Renal cortical epithelial cell (primary cell): ENCODE measurements around the gene MRPL40. TPM values are rescaled to one million over a fixed set of nuclear protein-coding genes. Genes with fewer than 3 reads are reported as not detected.
"Not testable (repeated sequence)": the region's sequence is repeated elsewhere in the genome, so short reads cannot be mapped to it uniquely, and the experiment has no call there.

Source experiments
- DNase-seq: peaks from one replicate; pipeline ENCODE4 v3.0.0-alpha.2; 2011; ENCODE audit warnings: low read depth
- total RNA-seq: library from RNA; depleted of rRNA; stranded (reverse); fragments of >200 nt; gene quantifications from 2 replicates; pipeline ENCODE4 v1.2.3, GENCODE V29; 2014

Gene MRPL40
- total RNA-seq, 1 donor from 2014 or later: 29.5 TPM

DNA sequence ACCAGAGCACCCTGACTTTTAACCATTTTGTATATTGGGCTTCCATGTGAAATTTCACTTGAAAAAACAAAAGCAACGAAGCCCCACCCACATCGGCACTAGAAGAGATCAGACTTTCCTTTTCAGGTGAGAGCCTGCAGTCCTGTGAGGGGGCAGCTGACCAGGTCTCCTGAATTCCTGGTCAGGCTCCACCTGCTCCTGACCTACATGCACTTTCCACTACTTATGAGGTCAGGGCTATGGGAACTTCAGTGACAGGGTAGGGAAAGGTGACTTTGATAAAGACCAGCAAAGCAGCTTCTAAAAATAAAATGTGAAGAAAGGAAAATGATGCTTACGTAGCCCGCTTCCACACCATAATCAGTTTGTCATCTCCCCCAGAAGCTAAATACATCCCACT is 25.5 kb upstream of the MRPL40 start:
- no peak for DNase-seq

DNA sequence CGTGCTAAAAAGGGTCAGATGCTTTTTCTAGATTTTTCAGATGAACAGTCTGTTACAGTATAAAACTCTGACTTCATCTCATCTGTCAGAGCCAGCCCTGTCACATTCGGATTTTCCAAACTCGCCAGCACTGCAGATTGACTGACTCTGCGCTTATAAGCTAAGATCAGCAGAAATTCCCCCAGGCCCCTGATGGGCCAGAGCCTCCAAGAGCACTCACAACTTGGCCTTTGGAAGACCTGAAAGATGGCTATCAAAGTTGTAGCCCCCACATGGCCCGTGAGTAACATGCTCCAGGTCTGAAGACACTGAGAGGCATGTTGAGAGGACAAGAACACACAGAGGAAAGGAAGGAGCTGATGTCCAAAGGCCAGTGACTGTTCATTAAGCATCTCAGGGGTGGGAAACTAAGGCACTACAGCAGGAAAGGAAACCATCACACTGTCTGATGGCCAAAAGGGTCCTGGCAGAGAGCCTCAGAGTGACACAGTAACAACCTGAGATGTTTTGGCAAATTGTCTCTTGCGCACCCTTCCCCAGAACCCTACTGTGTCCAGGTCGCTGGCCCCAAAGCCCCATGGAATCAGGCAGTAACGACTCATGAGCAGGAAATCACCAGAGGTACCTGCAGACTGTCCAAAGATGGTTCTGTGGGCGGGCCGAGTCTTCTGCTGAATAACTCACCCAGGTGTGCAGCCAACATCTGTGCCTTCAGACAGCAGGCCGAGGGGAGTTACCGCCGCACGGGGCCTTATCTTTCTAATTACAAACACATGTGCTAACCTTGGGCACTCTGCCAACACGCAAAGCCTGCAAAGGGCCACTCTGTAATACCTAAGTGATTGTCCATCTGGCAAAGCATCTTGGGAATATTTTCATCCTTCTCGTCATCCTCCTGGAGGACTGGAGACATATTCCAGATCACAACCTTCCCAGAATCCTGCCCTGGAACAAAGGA is 24.4 kb upstream of the MRPL40 start:
- no peak for DNase-seq

DNA sequence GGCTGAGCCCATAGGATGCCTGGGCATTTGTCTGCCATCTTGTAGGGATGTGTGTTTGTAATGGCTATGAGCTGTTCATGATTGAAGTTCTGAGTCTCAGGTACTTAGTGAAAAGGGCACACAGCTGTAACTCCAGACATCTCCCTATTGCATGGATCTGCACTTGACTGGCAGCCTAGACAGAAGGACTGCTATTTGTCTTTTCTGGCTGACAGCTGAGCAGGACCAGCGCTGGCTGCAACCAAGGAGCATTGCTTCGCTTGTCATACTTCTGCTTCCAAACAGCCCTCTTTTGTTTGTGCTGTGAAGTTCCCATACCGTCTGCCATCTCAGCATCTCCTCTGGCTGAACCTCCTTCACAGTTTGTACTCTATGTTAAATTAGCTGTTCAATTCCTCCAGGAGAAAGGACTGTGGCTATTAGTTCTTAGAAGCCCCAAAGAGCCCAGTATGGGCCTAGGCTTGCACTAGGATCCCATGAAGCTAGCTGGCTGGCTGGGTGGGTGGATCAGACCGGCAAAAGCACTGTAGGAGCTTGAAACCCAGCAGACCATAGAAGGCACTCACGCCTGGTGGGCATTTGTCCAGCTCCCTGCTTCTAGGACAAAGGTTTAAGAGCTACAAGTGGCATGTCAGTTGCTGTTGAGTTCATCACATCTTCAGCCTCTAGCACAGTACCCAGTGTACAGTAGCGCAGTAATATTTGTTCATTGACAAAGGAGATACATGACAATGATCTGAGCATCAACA is 21.2 kb upstream of the MRPL40 start:
- DNase-seq: peak; percentile 30

DNA sequence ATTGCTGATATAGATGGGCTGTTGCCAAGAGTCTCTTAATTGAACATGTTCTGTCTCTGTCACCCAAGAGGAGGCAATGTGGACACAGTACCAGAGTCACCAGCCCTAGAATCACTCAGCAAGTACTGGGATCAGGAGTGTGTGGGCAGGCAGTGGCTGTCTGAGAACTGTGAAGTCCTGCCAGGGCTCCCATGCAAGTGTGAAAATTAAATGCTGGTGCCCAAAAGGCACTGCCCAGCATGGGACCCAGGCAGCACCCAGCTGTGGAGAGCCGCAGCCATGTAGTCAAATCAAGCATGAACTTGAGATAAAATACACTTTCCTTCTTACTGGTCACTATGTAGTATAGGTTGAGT is 20.7 kb upstream of the MRPL40 start:
- no peak for DNase-seq

DNA sequence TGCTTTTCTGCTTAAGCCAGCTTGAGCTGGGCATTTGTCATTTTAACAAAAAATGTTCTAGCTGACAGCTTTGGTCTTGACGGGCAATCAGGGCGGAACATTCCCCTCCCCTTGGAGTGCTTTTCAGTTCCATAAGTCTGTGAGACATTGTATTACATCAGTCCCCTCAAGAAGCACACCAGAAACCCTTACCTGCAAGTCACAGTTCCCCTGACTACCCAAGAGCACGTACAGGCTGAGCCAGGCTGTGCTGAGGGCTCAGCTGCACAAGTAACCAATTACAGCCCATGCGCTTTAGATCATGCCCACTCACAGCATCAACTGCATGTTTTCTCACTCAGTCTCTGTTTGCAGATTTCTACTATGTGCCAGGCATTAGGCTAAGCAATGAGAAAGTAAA is 19.9 kb upstream of the MRPL40 start:
- DNase-seq: no peak

DNA sequence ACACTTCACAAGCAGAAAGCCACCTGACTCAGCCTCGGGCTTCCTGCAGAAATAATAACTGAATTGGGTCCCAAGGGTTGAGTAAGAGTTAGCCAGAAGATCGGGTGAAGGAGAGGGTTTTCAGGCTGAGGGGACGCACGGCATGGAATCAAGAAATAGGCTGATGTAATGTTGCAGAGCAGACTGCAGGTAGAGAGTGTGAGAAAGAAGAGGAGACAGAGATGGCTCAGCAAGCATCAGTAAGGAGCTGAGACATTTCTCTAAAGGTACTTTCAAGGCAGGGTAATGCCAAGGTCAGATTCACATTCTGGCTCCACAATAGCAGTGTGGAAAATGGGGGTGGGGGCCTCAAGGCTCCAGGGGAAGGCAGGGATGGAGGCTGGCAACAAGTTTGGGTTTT is 19.4 kb upstream of the MRPL40 start:
- DNase-seq: no peak

DNA sequence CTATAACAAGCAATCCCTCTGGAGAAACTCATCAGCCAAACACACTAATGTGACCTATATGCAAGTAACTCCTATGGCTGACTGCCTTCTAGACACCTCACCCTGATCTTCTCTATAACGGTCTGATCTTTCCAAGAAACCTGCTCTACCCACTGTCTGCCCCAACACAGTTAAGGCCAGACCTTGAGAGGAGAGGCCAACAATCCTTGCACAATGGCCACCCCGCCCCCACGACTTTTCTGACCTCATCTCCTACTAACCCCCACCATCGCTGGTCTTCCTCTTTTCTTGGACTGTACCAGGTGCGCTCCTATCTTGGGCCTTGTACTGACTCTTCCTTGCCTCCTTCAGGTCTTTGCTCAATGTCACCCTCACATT is 13.3 kb upstream of the MRPL40 start:
- DNase-seq: no peak

DNA sequence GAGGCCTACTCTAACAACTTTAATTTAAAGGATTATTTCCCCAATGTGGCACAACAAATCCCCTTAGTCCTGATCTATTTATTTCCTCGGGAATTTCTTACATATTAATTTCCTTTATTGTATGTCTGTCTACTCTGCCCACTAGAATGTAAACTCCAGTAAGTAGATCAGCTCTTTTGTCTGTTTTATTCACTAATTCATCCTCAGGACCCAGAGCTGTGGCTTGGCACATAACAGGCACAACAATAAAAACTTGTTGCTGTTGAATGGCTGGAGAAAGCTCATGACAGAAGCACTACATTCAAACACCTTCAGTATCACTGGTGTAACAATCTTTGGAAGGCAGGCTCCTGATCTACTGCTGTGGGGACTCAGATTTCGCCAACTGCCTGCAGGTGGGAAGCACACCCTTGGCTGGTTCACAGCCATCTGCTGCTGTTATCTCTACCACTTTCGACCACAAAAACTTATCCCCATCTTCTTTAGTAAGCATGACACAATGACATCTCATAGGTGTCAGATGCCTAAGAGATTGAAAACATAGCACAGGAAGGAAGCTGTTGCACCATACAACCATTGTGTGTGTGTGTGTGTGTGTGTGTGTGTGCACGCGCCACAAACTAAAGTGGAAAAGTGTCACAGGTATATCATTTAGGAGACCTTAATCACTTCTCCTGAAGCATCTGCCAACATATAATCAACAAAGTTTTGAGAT is 12.7 kb upstream of the MRPL40 start:
- DNase-seq: no peak

DNA sequence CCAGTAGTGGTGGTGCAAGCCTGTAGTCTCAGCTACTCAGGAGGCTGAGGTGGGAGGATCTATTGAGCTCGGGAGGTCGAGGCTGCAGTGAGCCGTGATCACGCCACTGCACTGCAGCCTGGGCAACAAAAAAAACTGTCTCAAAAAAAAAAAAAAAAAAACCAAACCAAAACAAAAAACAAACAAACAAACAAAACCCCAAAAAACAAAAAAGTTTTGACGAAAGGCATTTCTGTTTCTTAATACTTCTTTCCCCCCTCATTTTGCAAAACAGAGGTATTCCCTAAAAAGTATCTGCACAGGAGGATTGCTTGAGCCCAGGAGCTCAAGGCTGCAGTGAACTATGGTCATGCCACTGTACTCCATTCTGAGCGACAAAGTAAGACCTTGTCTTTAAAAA is 12.0 kb upstream of the MRPL40 start:
- no peak for DNase-seq

DNA sequence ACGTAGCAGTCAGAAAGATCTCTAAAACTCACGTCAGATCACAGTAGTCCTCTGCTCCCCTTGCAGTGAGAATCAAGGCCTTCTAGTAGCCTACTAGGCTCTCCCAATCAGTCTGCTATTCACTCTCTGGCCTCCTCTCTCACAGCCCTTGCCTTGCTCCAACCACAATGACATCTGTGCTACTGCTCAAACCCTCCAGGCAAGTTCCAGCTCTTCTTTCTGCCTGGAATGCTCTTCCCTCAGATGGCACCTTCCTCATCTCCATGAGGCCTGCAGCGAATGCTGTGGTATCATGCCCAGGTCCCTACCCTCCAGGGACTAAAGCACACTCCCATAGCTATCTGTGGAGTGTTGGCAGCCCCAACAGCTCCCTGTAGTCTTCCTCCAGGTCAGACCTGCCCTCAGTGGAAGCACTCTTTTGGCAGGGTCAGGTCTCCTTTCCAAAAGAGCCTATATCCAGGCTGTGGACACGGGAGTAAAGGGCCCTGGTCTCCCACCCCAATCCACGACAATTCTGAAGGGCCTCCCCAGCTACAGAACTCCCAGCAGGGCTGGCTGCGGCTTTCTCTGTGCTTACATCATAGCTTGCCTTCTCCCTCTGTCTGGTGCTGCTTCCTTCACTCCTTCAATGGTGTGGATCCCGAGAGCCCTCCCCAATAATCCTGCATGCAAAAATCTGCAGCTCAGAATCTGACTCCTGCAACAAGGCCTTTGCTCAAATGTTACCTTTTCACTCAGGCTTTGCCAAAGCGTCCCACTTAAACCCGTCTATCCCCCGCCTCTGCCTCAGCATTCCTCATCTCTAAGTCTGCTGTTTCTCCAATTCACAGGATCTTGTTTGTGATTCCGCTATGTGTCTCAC is 9.7 kb upstream of the MRPL40 start:
- no peak for DNase-seq

DNA sequence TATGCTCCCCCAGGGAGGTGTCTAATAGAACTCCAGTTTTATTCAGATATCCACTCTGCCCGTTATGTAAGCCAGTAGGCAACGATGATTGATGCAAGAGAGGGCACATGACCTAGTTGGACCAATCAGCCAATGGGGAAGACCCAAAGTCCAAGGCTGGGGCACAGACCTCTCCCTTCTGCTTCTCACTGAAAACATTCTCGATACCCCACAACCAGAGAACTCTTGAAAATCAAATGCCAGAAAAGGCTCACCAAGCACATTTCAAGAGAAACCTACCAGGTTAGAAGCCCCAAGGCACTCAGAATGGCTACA is 8.2 kb upstream of the MRPL40 start:
- no peak for DNase-seq

DNA sequence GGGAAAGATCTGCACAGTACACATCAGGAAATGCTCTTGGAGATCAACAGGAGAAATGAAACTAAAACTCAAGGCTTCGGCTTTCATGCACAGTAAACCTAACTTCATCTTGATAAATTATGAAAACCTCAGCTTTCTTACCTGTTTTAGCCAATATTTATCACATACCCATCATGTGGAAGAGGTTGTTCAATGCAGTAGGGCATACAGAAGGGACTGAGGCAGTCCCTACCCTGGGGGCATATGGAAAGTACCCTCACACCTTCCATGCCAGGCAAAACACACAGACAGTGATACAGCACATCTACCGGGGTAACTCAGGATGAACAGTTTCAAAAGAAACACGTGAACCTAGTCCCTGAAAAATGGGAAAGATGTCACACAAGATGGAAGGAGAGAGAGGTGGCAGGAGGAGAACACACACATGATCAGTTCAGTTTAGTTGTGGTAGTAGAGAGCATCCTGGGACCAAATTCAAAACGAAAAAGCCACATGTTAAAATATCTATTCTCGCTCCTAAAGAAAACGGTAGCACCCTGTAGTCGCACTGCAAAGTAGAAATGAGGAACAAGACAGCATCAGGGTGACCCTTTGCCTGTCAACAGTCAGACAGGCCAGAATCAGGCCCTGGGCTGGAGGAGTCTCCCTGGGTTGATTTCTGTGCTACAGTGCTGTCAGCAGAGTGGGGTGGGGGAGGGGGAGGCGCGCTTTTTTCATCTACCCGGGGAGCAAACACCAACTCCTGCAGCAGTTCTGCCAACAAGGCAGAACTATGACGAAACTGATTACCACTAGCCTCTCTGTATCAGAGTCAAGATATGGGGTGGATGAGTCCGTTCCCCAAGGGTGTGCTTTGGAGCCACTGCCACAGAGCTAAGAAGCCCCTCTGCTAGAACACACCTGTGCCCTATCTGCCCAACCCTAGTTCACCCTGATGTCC is 2.1 kb upstream of the MRPL40 start:
- DNase-seq: peak; percentile 39

DNA sequence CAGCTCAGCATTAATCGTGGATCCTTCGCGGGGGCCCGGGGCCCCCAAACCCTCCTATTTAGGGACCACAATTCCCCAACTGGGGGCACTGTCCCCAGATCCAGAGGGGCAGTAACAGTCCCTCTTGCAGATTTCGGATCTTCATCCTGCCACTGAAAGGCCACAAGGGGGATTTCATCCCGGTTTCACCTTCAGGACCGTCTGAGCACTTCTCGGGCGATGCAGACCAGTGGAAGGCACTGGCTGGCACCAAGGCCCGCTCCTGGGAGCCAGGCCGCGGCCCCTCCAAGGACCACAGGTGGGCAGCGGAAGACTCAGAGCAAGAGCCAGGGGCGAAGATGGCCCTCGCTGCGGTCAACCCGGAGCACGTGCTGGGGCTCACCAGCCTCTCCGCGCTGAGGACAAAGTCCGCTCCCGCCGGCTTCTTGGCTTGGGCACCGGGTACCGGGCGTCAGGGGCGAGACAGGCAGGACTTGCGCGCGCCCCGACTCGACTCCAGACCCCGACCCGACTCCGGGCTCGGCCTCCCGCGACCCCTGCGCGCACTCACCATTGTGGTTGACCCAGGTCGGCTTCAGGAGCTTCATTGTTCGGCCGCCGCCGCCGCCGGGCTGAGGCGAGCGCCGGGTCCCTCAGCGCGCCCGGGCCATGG is 1.3 kb upstream of the MRPL40 start:
- DNase-seq: no peak

DNA sequence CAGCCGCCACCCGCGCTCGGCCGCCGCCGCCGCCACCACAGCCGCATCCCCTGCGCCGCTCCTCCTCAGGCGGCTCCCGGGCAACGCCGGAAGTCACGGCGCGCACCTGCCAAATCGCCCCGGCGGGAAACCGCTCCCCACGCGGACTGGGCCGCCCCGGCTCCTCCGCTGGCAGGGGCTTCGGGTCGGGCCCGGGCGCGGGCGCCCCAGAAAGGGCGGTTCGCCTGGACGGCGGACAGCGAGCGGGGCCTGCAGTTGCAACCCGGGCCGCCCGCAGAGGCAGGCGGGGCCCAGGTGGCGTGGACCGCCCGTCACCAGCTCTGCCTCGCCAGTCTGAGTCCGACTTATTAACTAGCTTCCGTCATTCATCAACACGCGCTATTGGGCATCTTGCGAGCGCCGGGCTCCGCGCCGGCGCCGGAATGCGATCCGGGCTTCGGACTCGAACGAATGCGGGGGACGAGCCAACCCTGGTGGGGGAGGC is 654 bp upstream of the MRPL40 start, which contains the start of gene HIRA:
Gene HIRA (minus strand): TSS at position 85 of the 484 bp plus-strand sequence. CDS start 257 bp downstream, outside the sequence.
- DNase-seq: peak; percentile 69

DNA sequence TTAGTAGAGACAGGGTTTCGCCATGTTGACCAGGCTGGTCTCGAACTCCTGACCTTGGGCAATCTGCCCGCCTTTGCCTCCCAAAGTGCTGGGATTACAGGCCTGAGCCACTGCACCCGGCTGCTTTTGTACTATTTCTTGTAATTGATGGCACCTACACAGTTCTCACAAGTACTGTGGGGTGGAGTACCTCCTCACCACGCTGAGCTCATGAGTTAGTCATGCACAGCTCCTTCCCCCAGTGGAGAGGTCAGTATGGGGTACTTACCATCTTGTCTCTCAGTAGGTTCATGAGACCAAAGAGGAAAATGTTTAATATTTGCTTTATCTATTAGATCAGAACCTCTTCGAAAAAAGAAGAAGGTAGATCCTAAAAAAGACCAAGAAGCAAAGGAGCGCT is 2.1 kb downstream of the MRPL40 start:
- DNase-seq: peak; percentile 45

DNA sequence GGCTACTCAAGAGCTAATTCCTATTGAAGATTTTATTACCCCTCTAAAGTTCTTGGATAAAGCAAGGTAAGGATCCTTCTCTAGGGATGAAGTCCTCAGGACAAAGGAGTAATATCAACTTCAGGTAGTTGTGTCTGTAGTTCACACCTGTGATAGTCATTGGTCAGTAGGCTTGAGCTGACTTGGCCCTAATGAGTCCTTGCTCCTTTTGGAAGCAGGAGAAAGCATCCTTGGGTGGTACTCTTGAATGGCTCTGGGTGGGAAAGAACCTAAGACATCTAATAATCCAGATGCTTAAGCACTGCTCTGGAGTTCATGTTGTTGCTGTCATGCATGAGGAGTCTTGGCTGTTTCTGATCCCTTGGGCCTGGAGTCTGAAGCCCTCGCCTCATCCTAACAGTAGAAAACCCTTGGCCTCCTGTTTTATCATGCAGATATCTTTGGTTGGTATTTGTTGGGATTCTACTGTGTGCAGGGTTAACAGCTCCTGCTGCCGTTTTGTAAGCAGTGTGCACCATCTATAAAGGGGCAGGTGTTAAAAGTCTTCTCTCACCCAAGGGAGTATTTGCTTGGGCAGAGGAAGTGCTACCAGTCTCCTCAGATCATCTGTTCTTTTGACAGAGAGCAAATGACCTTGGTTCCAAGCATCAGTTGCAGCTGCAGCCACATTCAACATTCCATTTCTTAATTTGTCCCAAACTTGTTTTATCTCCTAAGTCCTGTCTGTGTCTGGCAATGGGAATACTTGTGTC is 2.7 kb downstream of the MRPL40 start:
- no peak for DNase-seq

DNA sequence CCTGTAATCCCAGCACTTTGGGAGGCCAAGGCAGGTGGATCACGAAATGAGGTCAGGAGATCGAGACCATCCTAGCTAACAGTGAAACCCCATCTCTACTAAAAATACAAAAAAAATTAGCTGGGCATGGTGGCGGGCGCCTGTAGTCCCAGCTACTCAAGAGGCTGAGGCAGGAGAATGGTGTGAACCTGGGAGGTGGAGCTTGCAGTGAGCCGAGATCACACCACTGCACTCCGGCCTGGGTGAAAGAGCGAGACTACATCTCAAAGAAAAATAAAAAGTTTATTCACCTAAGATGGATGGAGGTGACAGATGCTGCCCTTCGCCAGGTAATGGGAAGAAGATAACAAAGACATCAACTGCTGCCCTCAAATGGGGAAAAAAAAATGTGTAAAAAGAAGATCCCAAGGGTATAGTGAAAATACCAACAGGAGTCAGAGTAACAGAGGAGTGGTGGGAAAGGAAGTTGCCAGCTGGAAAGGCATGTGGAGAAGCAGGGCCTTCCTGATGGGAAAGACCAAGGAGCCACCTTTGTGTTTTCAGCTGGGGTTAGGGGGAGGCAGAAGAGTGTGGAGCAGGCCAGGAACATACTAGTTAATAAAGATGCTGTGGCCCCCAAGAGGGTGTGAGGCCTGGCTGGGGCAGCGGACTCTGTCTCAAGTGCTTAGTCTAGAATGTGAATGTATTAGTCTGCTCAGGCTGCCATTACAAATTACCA is 4.3 kb downstream of the MRPL40 start:
- DNase-seq: not testable (repeated sequence)

DNA sequence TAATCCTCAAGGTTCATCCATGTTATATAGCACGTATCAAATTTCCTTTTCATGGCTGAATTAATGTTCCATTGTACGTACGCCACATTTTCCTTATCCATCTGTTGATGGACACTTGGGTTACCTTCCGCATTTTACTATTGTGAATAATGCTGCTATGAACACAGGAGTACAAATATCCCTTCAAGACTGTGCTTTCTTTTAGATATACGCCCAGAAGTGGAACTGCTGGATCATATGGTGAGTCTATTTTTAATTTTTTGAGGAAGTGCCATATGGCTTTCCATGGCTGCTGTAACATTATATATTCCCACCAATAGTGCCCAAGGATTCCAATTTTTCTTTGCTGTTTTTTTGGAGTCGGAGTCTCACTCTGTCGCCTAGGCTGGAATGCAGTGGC is 6.0 kb downstream of the MRPL40 start:
- no peak for DNase-seq
